ENCODE measurements around the gene ITIH3.

DNA sequence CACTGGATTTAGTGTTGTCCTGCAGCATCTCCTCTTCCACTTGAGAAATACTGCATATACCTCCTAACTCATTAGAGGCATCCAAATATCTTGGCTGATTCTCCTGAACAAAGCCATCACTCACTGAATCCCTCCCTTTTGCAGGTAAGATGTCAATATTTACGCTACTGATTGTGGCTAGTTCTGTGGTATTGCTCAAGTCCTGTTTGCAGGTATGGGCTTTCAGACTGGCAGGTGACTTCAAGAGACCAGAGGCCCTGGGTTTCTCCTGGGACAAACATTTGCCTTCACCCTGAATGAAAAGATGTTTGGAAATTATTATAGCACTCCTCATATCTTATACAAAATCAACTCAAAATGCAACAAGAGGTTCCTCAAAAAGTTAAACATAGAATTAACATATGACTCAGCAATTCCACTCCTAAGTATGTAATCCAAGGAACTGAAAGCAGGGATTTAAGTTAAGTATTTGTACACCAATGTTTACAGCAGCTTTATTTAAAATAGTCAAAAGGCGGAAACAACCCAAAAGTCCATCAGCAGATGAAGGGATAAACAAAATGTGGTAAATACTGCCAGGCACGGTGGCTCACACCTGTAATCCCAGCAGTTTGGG is 42.4 kb upstream of the ITIH3 start:
- TF ChIP-seq EZH2 (IDR thresholded peaks at IDR 0.05; ENCODE audit: low read depth, low read length, severe bottlenecking) (no peak), BRCA1 (IDR thresholded peaks at IDR 0.05; ENCODE audit: low read depth, low read length) (no peak), POLR2AphosphoS5 (IDR thresholded peaks at IDR 0.05; ENCODE audit: low read depth, low read length) (no peak), POLR2A (IDR thresholded peaks at IDR 0.05; ENCODE audit: control extremely low read depth in 1 of 2, low read depth in 2 of 2, low read length in 2 of 2) (no peak), CBX8 (IDR thresholded peaks at IDR 0.05; ENCODE audit: borderline replicate concordance, low read depth, low read length) (no peak), FOSL1 (IDR thresholded peaks at IDR 0.05; ENCODE audit: insufficient read depth, low read depth, low read length) (no peak), CEBPB (IDR thresholded peaks at IDR 0.05; ENCODE audit: low read depth, low read length) (no peak), RBBP5 (IDR thresholded peaks at IDR 0.05; ENCODE audit: borderline replicate concordance, low read depth, low read length) (no peak)
- TF ChIP-seq, protein P1, sequence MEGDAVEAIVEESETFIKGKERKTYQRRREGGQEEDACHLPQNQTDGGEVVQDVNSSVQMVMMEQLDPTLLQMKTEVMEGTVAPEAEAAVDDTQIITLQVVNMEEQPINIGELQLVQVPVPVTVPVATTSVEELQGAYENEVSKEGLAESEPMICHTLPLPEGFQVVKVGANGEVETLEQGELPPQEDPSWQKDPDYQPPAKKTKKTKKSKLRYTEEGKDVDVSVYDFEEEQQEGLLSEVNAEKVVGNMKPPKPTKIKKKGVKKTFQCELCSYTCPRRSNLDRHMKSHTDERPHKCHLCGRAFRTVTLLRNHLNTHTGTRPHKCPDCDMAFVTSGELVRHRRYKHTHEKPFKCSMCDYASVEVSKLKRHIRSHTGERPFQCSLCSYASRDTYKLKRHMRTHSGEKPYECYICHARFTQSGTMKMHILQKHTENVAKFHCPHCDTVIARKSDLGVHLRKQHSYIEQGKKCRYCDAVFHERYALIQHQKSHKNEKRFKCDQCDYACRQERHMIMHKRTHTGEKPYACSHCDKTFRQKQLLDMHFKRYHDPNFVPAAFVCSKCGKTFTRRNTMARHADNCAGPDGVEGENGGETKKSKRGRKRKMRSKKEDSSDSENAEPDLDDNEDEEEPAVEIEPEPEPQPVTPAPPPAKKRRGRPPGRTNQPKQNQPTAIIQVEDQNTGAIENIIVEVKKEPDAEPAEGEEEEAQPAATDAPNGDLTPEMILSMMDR (IDR thresholded peaks at IDR 0.05; ENCODE audit: control extremely low read depth in 1 of 3, insufficient read depth in 1 of 3, low read depth in 1 of 3, low read length in 3 of 3), result no peak
- TF ChIP-seq, protein P2, sequence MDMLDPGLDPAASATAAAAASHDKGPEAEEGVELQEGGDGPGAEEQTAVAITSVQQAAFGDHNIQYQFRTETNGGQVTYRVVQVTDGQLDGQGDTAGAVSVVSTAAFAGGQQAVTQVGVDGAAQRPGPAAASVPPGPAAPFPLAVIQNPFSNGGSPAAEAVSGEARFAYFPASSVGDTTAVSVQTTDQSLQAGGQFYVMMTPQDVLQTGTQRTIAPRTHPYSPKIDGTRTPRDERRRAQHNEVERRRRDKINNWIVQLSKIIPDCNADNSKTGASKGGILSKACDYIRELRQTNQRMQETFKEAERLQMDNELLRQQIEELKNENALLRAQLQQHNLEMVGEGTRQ (IDR thresholded peaks at IDR 0.05; ENCODE audit: low read length), result no peak
